Type B pancreatic cell (in vitro differentiated cells): ENCODE data around the gene DTX2. TPM values are rescaled to one million over a fixed set of nuclear protein-coding genes. Genes with fewer than 3 reads are reported as not detected.
"Not testable (repeated sequence)": the region's sequence is repeated elsewhere in the genome, so short reads cannot be mapped to it uniquely, and the experiment has no call there.

Experiments used
- DNase-seq: peaks from one replicate; pipeline ENCODE4 v3.0.0; 2021; ENCODE audit warnings: mixed read lengths; ENCODE audit not compliant: unreplicated experiment; ENCODE audit errors: extremely low spot score
- H3K27ac Mint-ChIP-seq: 2 replicates; pipeline ENCODE4 v1.8.0; 2021; ENCODE audit warnings: mild to moderate bottlenecking, mixed read lengths
- H3K27me3 Mint-ChIP-seq: 2 replicates; pipeline ENCODE4 v1.8.0; 2021; ENCODE audit warnings: mixed read lengths
- H3K36me3 Mint-ChIP-seq: 2 replicates; pipeline ENCODE4 v1.8.0; 2021; ENCODE audit warnings: mixed read lengths
- H3K4me1 Mint-ChIP-seq: one replicate; pipeline ENCODE4 v1.8.0; 2021; ENCODE audit warnings: mixed read lengths; ENCODE audit not compliant: unreplicated experiment
- H3K4me3 Mint-ChIP-seq: 2 replicates; pipeline ENCODE4 v1.8.0; 2021; ENCODE audit warnings: mild to moderate bottlenecking, mixed read lengths
- H3K9me3 Mint-ChIP-seq: 2 replicates; pipeline ENCODE4 v1.8.0; 2021; ENCODE audit warnings: mixed read lengths
- total RNA-seq: library from RNA; stranded (reverse); gene quantifications from 2 replicates; pipeline ENCODE4 v1.2.1, GENCODE V29; 2021; ENCODE audit warnings: low replicate concordance

DTX2 gene
- total RNA-seq, 1 donor from 2014 or later, result 30.6 TPM

DNA sequence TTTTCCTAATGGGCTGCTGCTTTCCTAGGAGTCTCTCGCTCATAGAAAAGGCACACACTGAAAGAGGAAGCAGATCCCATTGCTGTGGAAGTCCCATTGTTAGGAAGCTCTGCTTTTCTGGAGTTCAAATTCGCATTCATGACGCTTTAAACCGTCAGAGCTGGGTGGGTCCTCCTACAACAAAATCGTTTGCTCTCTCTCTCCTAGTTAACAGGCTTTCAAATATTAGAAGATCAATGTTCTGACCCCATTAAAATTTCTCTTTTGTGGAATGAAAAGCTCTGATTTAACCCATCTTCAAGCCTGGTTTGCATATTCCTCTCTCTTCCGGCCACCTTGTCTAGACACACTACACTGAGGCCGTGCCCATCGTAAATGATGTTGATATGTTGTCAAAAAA, 81.7 kb downstream of the DTX2 start, which contains the start of gene SPDYE16:
Gene SPDYE16 (minus strand): TSS at position 101 of the 400 bp plus-strand sequence. CDS start 1,838 bp downstream, outside the sequence.
- H3K36me3 Mint-ChIP-seq, H3K4me1 Mint-ChIP-seq, DNase-seq, H3K27ac Mint-ChIP-seq, H3K9me3 Mint-ChIP-seq, H3K4me3 Mint-ChIP-seq, H3K27me3 Mint-ChIP-seq: not testable (repeated sequence)

- Mint-ChIP-seq H3K27ac (peak overlapping the region; percentile 89), H3K4me1 (peaks cover 17% of the 10 kb centered on the region), H3K4me3 (peak overlapping the region; percentile 94)
- peak; percentile 82 for DNase-seq
- not testable (repeated sequence) for H3K36me3 Mint-ChIP-seq, H3K27me3 Mint-ChIP-seq, H3K9me3 Mint-ChIP-seq
Measured at GRCh38 chr7:76549025-76549854, 87.7 kb downstream of the DTX2 start.

DNA sequence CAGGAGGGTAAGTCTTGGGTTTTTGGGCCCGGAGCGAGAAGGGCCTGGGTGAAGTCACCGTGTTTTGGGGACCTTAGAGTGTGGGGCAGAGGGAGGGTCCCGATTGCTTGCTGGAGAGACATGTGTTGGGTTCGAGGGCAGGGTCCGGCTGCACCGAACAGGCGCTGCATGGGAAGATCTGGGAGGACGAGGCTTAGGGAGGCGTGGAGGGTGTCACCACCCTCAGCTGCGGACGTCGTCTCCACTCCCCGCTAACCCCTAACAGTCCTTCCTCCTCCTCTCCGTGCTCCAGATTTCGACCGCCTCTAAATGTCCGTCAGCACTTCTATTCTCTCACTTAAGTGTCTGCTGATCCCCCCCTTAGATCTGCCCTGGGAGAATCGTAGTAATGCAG, 88.3 kb downstream of the DTX2 start:
- not testable (repeated sequence) for H3K9me3 Mint-ChIP-seq, H3K27me3 Mint-ChIP-seq, DNase-seq, H3K36me3 Mint-ChIP-seq
- peaks cover 17% of the 10 kb centered on the region for H3K4me1 Mint-ChIP-seq
- H3K27ac Mint-ChIP-seq, result peak overlapping the region; percentile 80
- peak overlapping the region; percentile 94 for H3K4me3 Mint-ChIP-seq

DNA sequence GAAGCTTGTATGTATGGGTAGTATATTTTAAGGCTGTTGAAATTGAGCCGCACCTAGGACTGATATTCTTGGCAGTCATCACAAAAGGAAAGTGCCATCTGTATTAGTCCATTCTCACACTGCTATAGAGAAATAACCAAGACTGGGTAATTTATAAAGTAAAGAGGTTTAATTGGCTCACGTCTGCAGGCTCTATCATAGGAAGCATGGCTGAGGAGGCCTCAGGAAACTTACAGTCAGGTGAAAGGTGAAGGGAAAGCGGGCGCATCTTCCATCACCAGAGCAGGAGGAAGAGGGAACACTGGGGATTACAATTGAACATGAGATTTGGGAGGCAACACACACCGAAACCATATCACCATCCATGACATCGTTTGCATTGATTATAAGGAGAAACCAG, 90.5 kb downstream of the DTX2 start:
- Mint-ChIP-seq H3K4me1 (peaks cover 17% of the 10 kb centered on the region), H3K36me3 (peaks cover 15% of the 10 kb centered on the region), H3K4me3 (peak overlapping the region; percentile 37)
- H3K9me3 Mint-ChIP-seq, H3K27me3 Mint-ChIP-seq, H3K27ac Mint-ChIP-seq, DNase-seq: not testable (repeated sequence)

Other genes with a start within 250 kb of the DTX2 start
- 228 and 315 TPM in 2 replicates for gene HSPB1, start 159.0 kb upstream of the DTX2 start, total RNA-seq
- gene YWHAG, start 102.7 kb upstream of the DTX2 start, total RNA-seq, result 140 TPM in 2 replicates
- 1.7 and 4.9 TPM in 2 replicates for gene SSC4D, start 52.0 kb upstream of the DTX2 start, total RNA-seq
- gene ZP3, start 36.8 kb upstream of the DTX2 start, total RNA-seq, result not detected in 2 replicates
- gene UPK3B, start 48.8 kb downstream of the DTX2 start, total RNA-seq, result 10.7 and 11.2 TPM in 2 replicates
- 0.19 and 0.51 TPM in 2 replicates for gene SPDYE16, start 81.6 kb downstream of the DTX2 start, total RNA-seq
- 8.9 and 10.5 TPM in 2 replicates for gene POMZP3, start 165.6 kb downstream of the DTX2 start, total RNA-seq